H1 (cell line): Measurements from ENCODE around the gene C12orf42. TPM values are rescaled to one million over a fixed set of nuclear protein-coding genes. Genes with fewer than 3 reads are reported as not detected.

Source experiments
- CTCF ChIA-PET: fragments of 300-600 bp; sonication (Branson Sonifier 250); formaldehyde crosslinking; loops from one replicate; lab custom pipeline; 2021; ENCODE audit not compliant: partially characterized antibody; lab: Charles Lee
- POLR2A ChIA-PET: fragments of 300-600 bp; sonication (Branson Sonifier 250); formaldehyde crosslinking; loops from one replicate; lab custom pipeline; 2021; ENCODE audit warnings: inconsistent platforms; ENCODE audit not compliant: partially characterized antibody; lab: Charles Lee
- DNase-seq, 2 experiments: peaks; one replicate each; pipeline versions ENCODE4 v3.0.0 to v3.0.0-alpha.2; 2010 to 2022; ENCODE audit warnings: low spot score in 2 of 2, low read depth in 1 of 2, mixed read lengths in 1 of 2
- FAIRE-seq: peaks from 2 replicates; lab custom pipeline; 2011; peaks lifted over from hg19 to GRCh38; lab: Jason Lieb, UNC
- H2AFZ ChIP-seq: 2 replicates; pipeline ENCODE4 v1.8.1; 2012; ENCODE audit warnings: low read length, inconsistent platforms
- H2AK5ac ChIP-seq: 2 replicates; pipeline ENCODE4 v1.6.1; 2013; ENCODE audit warnings: low read depth, low read length
- H2BK120ac ChIP-seq: replicated peaks from 2 replicates; pipeline ENCODE3; 2013; ENCODE audit warnings: low read depth, low read length, inconsistent platforms
- H2BK12ac ChIP-seq: 2 replicates; pipeline ENCODE4 v1.6.1; 2013; ENCODE audit warnings: low read depth, low read length
- H2BK15ac ChIP-seq: 2 replicates; pipeline ENCODE4 v1.6.1; 2013; ENCODE audit warnings: low read length
- H2BK20ac ChIP-seq: 2 replicates; pipeline ENCODE4 v1.6.1; 2013; ENCODE audit warnings: low read length
- H2BK5ac ChIP-seq: 2 replicates; pipeline ENCODE4 v1.6.1; 2013; ENCODE audit warnings: low read depth, low read length
- H3K14ac ChIP-seq: 2 replicates; pipeline ENCODE4 v1.6.1; 2013; ENCODE audit warnings: inconsistent platforms; ENCODE audit not compliant: insufficient read length
- H3K18ac ChIP-seq: 2 replicates; pipeline ENCODE4 v1.6.1; 2013; ENCODE audit warnings: low read length; ENCODE audit errors: extremely low read depth
- H3K23ac ChIP-seq: 2 replicates; pipeline ENCODE4 v1.6.1; 2013; ENCODE audit warnings: inconsistent platforms; ENCODE audit not compliant: insufficient read length
- H3K23me2 ChIP-seq: 2 replicates; pipeline ENCODE4 v1.6.1; 2013; ENCODE audit warnings: low read depth, low read length
- H3K27ac ChIP-seq: 2 replicates; pipeline ENCODE4 v1.6.1; 2011; ENCODE audit warnings: low read depth, low read length, inconsistent platforms
- H3K27me3 ChIP-seq, 4 experiments: replicated peaks in 1 of 4; 1 replicate in 1 of 4; 2 replicates in 3 of 4; pipeline versions ENCODE4 v1.6.1 to v1.8.1; 2011 to 2013; ENCODE audit warnings: low read length in 3 of 4, mild to moderate bottlenecking in 3 of 4, inconsistent platforms in 2 of 4, mixed read lengths in 2 of 4, moderate library complexity in 1 of 4; ENCODE audit not compliant: control insufficient read depth in 3 of 4, insufficient read depth in 3 of 4; ENCODE audit errors: extremely low read depth in 1 of 4
- H3K36me3 ChIP-seq, 4 experiments: 2 replicates each; pipeline versions ENCODE4 v1.6.1 to v1.8.1; 2011 to 2013; ENCODE audit warnings: mild to moderate bottlenecking in 4 of 4, low read length in 3 of 4, moderate library complexity in 2 of 4, control low read depth in 1 of 4, inconsistent platforms in 1 of 4; ENCODE audit not compliant: insufficient read depth in 4 of 4, control insufficient read depth in 2 of 4
- H3K4ac ChIP-seq: replicated peaks from 2 replicates; pipeline ENCODE3; 2013; ENCODE audit warnings: low read length, low read depth, mixed read lengths, inconsistent platforms; ENCODE audit not compliant: insufficient read length
- H3K4me1 ChIP-seq, 4 experiments: replicated peaks in 1 of 4; 1 replicate in 1 of 4; 2 replicates in 3 of 4; pipeline versions ENCODE4 v1.6.1 to v1.8.1; 2011 to 2013; ENCODE audit warnings: low read length in 3 of 4, inconsistent platforms in 2 of 4, mixed read lengths in 1 of 4; ENCODE audit not compliant: insufficient read depth in 4 of 4, control insufficient read depth in 3 of 4
- H3K4me2 ChIP-seq, 2 experiments: 2 replicates each; pipeline versions ENCODE4 v1.6.1 to v1.8.1; 2011 to 2013; ENCODE audit warnings: low read depth in 2 of 2, low read length in 2 of 2, control low read depth in 1 of 2, inconsistent platforms in 1 of 2, mild to moderate bottlenecking in 1 of 2; ENCODE audit not compliant: insufficient read depth in 1 of 2
- H3K4me3 ChIP-seq, 4 experiments: fragments of 200-600, 300-600 bp in 1 of 4; sonication (generic), shearing (Covaris generic), sonication (Bioruptor Twin) in 1 of 4; 2 replicates each; pipeline versions ENCODE4 v1.5.1 to v1.8.1; 2011 to 2016; ENCODE audit warnings: low read length in 4 of 4, low read depth in 3 of 4, control low read depth in 2 of 4, inconsistent platforms in 2 of 4, mild to moderate bottlenecking in 2 of 4, mixed read lengths in 1 of 4, moderate library complexity in 1 of 4; ENCODE audit not compliant: insufficient read depth in 2 of 4; ENCODE audit errors: extremely low read depth in 1 of 4
- H3K56ac ChIP-seq: replicated peaks from 2 replicates; pipeline ENCODE3; 2013; ENCODE audit warnings: low read depth, mild to moderate bottlenecking, mixed read lengths, low read length, inconsistent platforms; ENCODE audit not compliant: insufficient read length
- H3K79me1 ChIP-seq: 2 replicates; pipeline ENCODE4 v1.6.1; 2013; ENCODE audit warnings: low read depth, low read length, control low read depth
- H3K79me2 ChIP-seq, 2 experiments: 2 replicates each; pipeline versions ENCODE4 v1.6.1 to v1.8.1; 2012 to 2013; ENCODE audit warnings: low read length in 2 of 2, mild to moderate bottlenecking in 2 of 2, inconsistent platforms in 1 of 2; ENCODE audit not compliant: insufficient read depth in 2 of 2, control insufficient read depth in 1 of 2
- H3K9ac ChIP-seq, 4 experiments: replicated peaks in 1 of 4; 1 replicate in 1 of 4; 2 replicates in 3 of 4; pipeline versions ENCODE4 v1.6.1 to v1.8.1; 2011 to 2013; ENCODE audit warnings: low read depth in 3 of 4, low read length in 3 of 4, control low read depth in 2 of 4, mild to moderate bottlenecking in 2 of 4, moderate library complexity in 2 of 4, inconsistent platforms in 1 of 4; ENCODE audit errors: extremely low read depth in 1 of 4
- H3K9me3 ChIP-seq, 2 experiments: 2 replicates each; pipeline versions ENCODE4 v1.6.1 to v1.8.1; 2012 to 2013; ENCODE audit warnings: mild to moderate bottlenecking in 2 of 2, moderate library complexity in 2 of 2, control low read depth in 1 of 2, inconsistent platforms in 1 of 2, low read depth in 1 of 2, low read length in 1 of 2, mixed read lengths in 1 of 2; ENCODE audit not compliant: insufficient read depth in 2 of 2
- H4K20me1 ChIP-seq, 2 experiments: replicated peaks in 1 of 2; 2 replicates each; pipeline versions ENCODE3 to v1.8.1; 2011 to 2013; ENCODE audit warnings: inconsistent platforms in 2 of 2, low read length in 2 of 2, mild to moderate bottlenecking in 1 of 2; ENCODE audit not compliant: insufficient read depth in 2 of 2, control insufficient read depth in 1 of 2
- H4K5ac ChIP-seq: 2 replicates; pipeline ENCODE4 v1.6.1; 2013; ENCODE audit warnings: low read length, low read depth, mixed read lengths, inconsistent platforms; ENCODE audit not compliant: insufficient read length
- H4K8ac ChIP-seq: 2 replicates; pipeline ENCODE4 v1.8.0; 2013; ENCODE audit warnings: mild to moderate bottlenecking, moderate library complexity, low read length, inconsistent platforms; ENCODE audit not compliant: insufficient read depth; ENCODE audit errors: extremely low read depth
- H4K91ac ChIP-seq: replicated peaks from 2 replicates; pipeline ENCODE3; 2013; ENCODE audit warnings: low read length, mixed read lengths, inconsistent platforms; ENCODE audit not compliant: insufficient read length
- CEBPB ChIP-seq: IDR thresholded peaks from 2 replicates; pipeline ENCODE4 v1.6.1; 2012; ENCODE audit warnings: low read depth, low read length
- CHD2 ChIP-seq: IDR thresholded peaks from 2 replicates; pipeline ENCODE4 v1.6.1; 2012; ENCODE audit warnings: low read length, improper control_type of control experiment
- CREB1 ChIP-seq: IDR thresholded peaks from 2 replicates; pipeline ENCODE4 v1.6.1; 2012; ENCODE audit warnings: inconsistent platforms
- JUND ChIP-seq: IDR thresholded peaks from 2 replicates; pipeline ENCODE4 v1.6.1; 2011; ENCODE audit warnings: mild to moderate bottlenecking, improper control_type of control experiment, low read length
- PHF8 ChIP-seq: fragments of 200-600 bp; sonication (generic); conservative IDR thresholded peaks from 2 replicates; pipeline ENCODE4 v1.7.1; 2012; ENCODE audit warnings: low read depth, mild to moderate bottlenecking, inconsistent platforms, low read length, moderate library complexity
- POU5F1 ChIP-seq: IDR thresholded peaks from 2 replicates; pipeline ENCODE4 v1.6.1; 2011; ENCODE audit warnings: low read depth, mild to moderate bottlenecking, low read length, moderate library complexity
- RNF2 ChIP-seq: fragments of 200-900, 300-1000 bp; sonication (generic); IDR thresholded peaks from 2 replicates; pipeline ENCODE4 v1.7.1; 2016; ENCODE audit warnings: borderline replicate concordance, low read depth, mild to moderate bottlenecking, antibody characterized with exemption, low read length; ENCODE audit not compliant: poor library complexity, severe bottlenecking; ENCODE audit errors: missing control alignments
- RXRA ChIP-seq: IDR thresholded peaks from 2 replicates; pipeline ENCODE4 v1.6.1; 2011; ENCODE audit warnings: low read depth, mild to moderate bottlenecking, low read length, moderate library complexity; ENCODE audit not compliant: insufficient read depth
- SIN3A ChIP-seq, 2 experiments: IDR thresholded peaks in 1 of 2; conservative IDR thresholded peaks in 1 of 2; 2 replicates each; pipeline ENCODE4 v1.6.1; 2011 to 2012; ENCODE audit warnings: low read length in 2 of 2, improper control_type of control experiment in 1 of 2, low read depth in 1 of 2, mild to moderate bottlenecking in 1 of 2
- SP1 ChIP-seq: IDR thresholded peaks from 2 replicates; pipeline ENCODE4 v1.6.1; 2011; ENCODE audit warnings: low read depth, low read length
- SUZ12 ChIP-seq: fragments of 200-600 bp; sonication (generic); IDR thresholded peaks from 2 replicates; pipeline ENCODE4 v1.6.1; 2012; ENCODE audit warnings: mild to moderate bottlenecking, inconsistent platforms, low read length, moderate library complexity, mixed read lengths
- polyA plus RNA-seq, 7 experiments: library from polyadenylated mRNA; depleted of rRNA in 3 of 7; stranded (reverse) in 5 of 7; unstranded in 2 of 7; fragments of >200 nt in 5 of 7; fragments of 200-250 nt in 2 of 7; gene quantifications; 1 replicate in 5 of 7; 2 replicates in 1 of 7; 4 replicates in 1 of 7; pipeline versions ENCODE4 v1.2.1 to v1.2.3, GENCODE V29; 2011 to 2013; ENCODE audit warnings: missing spikeins in 2 of 7, mixed read lengths in 2 of 7
- total RNA-seq: library from RNA; stranded (reverse); fragmentation: NEBNext Ultra II Directional; extraction: Animal tissue kit (Norgen Biotek cat#: 25700); gene quantifications from 2 replicates; pipeline ENCODE4 v1.2.1, GENCODE V29; 2021
- TF ChIP-seq, protein P1 (sequence below): IDR thresholded peaks from 2 replicates; pipeline ENCODE4 v1.6.1; 2012; ENCODE audit warnings: low read length, inconsistent platforms

C12orf42 gene
- total and polyA plus RNA-seq, 2 of the 8 experiments (the other 6 are each of a cell fraction or from before 2014, with no cell fraction given) = 0.05 TPM; not detected in 1

DNA sequence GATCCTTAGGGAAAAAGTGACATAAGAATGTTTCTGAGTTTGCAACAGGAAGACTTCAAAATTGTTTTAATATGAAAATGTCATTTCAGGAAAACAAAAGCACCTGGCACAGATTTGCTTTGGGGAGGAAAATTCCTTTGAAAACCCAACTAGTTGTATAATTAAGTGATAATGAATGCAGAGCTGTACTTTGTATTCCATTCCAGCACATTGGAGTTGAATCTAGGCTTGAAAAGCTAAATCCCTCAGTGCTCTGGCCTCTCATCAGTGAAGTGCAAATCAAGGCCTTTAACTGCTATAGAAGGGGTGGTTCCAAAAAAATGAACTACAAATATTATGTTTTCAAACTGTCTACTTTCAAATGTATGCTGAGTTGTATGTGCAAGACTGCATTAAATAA is 19.6 kb upstream of the C12orf42 start:
- no peak for FAIRE-seq
- ChIA-PET CTCF (interaction anchor here (0.6 to 0.9 kb wide), 3 partner anchors 11 to 556 kb away, joined by 3 to 4 read pairs (median 3); no protein-coding TSS in a partner anchor), POLR2A (no interaction called here)
- TF ChIP-seq CHD2 (no peak), CEBPB (no peak), SUZ12 (no peak), SP1 (no peak), RXRA (no peak), SIN3A (conservative IDR thresholded peaks at IDR 0.05 in 1 of 2, IDR thresholded peaks at IDR 0.05 in 1 of 2; ENCODE audit: low read depth in 1 of 2, low read length in 2 of 2) (no peak), PHF8 (no peak), CREB1 (no peak), RNF2 (no peak), JUND (no peak), POU5F1 (no peak)
- TF ChIP-seq, protein P1, sequence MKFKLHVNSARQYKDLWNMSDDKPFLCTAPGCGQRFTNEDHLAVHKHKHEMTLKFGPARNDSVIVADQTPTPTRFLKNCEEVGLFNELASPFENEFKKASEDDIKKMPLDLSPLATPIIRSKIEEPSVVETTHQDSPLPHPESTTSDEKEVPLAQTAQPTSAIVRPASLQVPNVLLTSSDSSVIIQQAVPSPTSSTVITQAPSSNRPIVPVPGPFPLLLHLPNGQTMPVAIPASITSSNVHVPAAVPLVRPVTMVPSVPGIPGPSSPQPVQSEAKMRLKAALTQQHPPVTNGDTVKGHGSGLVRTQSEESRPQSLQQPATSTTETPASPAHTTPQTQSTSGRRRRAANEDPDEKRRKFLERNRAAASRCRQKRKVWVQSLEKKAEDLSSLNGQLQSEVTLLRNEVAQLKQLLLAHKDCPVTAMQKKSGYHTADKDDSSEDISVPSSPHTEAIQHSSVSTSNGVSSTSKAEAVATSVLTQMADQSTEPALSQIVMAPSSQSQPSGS = no peak
- no peak overlapping the region for H3K23ac ChIP-seq
- no peak overlapping the region for H3K4me2 ChIP-seq
- no peak overlapping the region for H3K4me3 ChIP-seq
- H2BK12ac ChIP-seq = no peak overlapping the region
- no peak overlapping the region for H3K56ac ChIP-seq
- no peak overlapping the region for H3K18ac ChIP-seq
- no peak overlapping the region for H3K4ac ChIP-seq
- H2BK20ac ChIP-seq = no peak overlapping the region
- no peak overlapping the region for H3K27ac ChIP-seq
- H2AK5ac ChIP-seq = no peak overlapping the region
- H3K27me3 ChIP-seq = peaks cover 0 to 1% (median 0%) of the 10 kb centered on the region in 4 experiments; a peak in 1 of 7 replicates
- no peak overlapping the region for H2BK120ac ChIP-seq
- no peaks in the 10 kb centered on the region for H3K4me1 ChIP-seq
- no peak overlapping the region for H2AFZ ChIP-seq
- H3K9ac ChIP-seq = no peak overlapping the region
- no peak overlapping the region for H2BK5ac ChIP-seq
- no peaks in the 10 kb centered on the region for H3K23me2 ChIP-seq
- no peak overlapping the region for H2BK15ac ChIP-seq
- H4K20me1 ChIP-seq = no peaks in the 10 kb centered on the region
- no peak for DNase-seq
- H4K8ac ChIP-seq = no peak overlapping the region
- no peaks in the 10 kb centered on the region for H3K79me1 ChIP-seq
- no peaks in the 10 kb centered on the region for H3K9me3 ChIP-seq
- no peaks in the 10 kb centered on the region for H3K79me2 ChIP-seq
- no peak overlapping the region for H4K5ac ChIP-seq
- H4K91ac ChIP-seq = no peak overlapping the region
- no peak overlapping the region for H3K14ac ChIP-seq
- H3K36me3 ChIP-seq = no peaks in the 10 kb centered on the region
